ENCODE results near the gene ANKRD10.
"Not testable (repeated sequence)": the region's sequence is repeated elsewhere in the genome, so short reads cannot be mapped to it uniquely, and the experiment has no call there.

ANKRD10 gene

DNA sequence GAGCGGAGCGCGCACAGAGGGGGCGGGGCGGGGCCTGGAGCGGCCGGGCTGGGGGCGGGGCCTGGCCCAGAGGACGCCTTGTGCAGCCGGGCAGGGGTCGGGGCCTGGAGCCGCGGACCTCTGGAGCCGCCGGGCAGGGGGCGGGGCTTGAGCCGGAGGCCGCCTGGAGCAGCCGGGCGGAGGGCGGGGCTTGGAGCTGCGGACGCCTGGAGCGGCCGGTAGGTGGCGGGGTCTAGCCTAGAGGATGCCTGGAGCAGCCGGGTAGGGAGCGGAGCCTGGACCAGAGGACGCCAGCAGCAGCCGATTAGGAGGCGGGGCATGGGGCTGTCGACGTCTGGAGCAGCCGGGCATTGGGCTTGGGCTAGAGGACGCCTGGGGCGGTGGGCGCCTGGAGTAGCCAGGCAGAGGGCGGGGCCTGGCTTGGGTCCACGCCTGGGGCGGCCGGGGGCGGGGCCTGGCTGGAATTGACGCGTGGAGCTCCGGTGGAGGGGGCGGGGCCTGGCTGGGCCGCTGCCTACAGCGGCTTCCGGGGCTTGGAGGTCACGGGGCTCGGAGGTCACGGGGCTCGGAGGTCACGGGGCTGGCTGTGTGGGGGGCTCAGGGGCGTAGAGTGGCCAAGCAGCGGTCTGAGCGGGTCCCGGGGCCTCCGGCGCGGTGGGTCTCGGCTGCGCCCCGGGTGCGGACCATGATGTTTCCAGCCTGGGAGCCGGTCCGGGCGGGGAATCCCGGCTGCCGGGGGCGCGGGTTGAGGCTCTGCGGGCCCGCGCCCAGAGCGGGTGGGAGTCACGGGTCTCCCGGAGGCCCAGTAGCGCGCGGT is at the start of gene ANKRD10:
Gene ANKRD10, minus strand, starts transcription at position 13 of the 817 bp plus-strand sequence. CDS start 135 bp downstream, outside the sequence.
- peak; percentile 97 for DNase-seq

DNA sequence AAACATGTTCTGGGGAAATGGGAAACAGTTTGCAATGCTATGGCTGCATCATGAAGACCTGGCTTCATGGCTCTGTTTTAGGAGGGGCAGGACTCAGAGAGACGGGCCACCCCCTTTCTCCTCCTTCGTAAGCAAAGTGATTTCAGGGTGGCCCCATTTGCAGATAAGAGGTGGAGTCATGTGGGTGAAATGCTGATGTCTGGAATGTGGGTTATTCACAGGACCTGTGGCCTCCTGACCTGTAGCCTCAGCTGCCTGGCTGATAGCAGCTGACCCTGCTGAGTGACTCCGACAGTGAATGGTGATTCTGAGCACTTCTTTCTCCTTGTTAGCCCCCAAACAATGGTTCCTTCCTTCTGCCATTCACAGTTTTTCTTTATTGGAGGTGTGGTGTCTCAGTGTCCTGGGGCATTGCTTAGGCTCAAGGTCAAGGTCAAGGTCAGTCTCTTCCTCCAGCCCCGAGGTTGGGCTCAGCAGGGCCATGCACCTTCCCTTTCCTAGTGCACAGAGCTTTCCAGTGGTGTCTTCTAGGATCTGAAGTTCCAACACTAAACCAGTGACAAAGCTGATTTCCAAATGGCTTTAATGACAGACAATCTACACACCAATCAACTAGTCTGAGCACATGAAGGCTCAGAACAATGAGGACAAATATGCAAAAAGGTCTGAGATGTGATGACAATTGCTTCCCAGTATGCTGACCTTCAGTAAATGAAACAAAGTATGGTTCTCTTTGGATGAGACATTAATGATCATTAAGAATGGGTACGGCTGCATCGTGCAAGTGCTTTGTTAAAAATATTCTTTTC is 49.6 kb upstream of the ANKRD10 start:
- no peak for DNase-seq

GRCh38 chr13:110963554-110963970 is 48.7 kb upstream of the ANKRD10 start:
- DNase-seq: no peak

- DNase-seq: no peak
These were observed 47.1 kb upstream of the ANKRD10 start for GRCh38 chr13:110961959-110962358.

DNA sequence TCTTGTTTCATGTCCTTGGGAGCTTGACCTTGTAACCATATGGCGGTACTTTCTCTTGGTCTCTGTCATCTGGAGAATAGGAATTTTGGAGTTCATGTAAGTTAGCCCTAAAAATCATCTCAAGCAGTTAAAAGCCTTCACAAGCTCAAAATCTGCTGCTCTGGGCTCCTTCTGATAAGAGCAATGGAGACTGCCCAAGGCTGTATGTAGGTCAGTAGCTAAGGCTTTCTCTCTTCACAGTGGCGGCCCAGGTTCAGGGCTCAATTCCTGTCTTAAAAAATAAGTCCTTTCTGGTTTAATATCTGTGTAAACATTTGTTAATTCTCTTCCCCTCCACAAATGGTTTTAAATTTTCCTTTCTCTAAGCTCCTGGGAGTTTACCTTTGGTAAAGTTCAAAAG is 45.3 kb upstream of the ANKRD10 start:
- no peak for DNase-seq

- DNase-seq: no peak
These were observed 43.1 kb upstream of the ANKRD10 start for GRCh38 chr13:110957931-110958330.

DNA sequence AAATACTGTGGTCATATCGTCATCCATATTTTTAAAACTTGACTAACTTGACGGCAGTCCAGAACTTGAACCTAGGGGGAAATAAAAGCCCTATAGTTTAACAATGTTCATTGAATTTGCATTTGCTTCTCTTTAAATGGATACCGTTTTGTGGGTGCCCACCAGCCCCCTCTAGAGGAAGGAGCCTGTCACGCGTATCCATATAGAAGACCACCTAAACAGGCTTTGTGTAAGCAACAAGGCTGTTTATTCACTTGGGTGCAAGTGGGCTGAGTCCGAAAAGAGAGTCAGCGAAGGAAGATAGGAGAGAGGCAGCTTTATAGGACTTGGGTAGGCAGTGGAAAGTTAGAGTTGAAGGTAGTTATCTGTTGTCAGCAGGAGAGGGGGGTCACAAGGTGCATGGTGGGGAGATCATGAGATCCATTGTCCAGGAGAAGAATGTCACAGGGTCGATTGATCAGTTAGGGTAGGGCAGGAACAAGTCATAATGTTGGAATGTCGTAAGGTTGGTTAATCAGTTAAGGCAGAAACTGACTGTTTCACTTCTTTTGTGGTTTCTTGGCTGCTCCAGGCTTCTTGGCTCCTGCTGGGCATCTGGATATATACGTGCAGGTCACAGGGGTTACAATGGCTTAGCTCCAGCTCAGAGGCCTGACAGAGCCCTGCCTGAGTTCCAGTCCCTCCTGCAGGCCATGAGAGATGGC is 42.5 kb upstream of the ANKRD10 start:
- DNase-seq: no peak

GRCh38 chr13:110956216-110956615 is 41.3 kb upstream of the ANKRD10 start:
- not testable (repeated sequence) for DNase-seq

GRCh38 chr13:110955608-110956007 is 40.7 kb upstream of the ANKRD10 start:
- DNase-seq: not testable (repeated sequence)

GRCh38 chr13:110955072-110955503 is 40.2 kb upstream of the ANKRD10 start:
- peak; percentile 77 for DNase-seq

GRCh38 chr13:110954533-110954920 is 39.7 kb upstream of the ANKRD10 start:
- DNase-seq: not testable (repeated sequence)

GRCh38 chr13:110953833-110954532 is 39.1 kb upstream of the ANKRD10 start:
- no peak for DNase-seq

GRCh38 chr13:110953416-110953815 is 38.5 kb upstream of the ANKRD10 start:
- no peak for DNase-seq

GRCh38 chr13:110952135-110952534 is 37.3 kb upstream of the ANKRD10 start:
- not testable (repeated sequence) for DNase-seq

- DNase-seq: no peak
These were observed 36.1 kb upstream of the ANKRD10 start for GRCh38 chr13:110950819-110951570.

DNA sequence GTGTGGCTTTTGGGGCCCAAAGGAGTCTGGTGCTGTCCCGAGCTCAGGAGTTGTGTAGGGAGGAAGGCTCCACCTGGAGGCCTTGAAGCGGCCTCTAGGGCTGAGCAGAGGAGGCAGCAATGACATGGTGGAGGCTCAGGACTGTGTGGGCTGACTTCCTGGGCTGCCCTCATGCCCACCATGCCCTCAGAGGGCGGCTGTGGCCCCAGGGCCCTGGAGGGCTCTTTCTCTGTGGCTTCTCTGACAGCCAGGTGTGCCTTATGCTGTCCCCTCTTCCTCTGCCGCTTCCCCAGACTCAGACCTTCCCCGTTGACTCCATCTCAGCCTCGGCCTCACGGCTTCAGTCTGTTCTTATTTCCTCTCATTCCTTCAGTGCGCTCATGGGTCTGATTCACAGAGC is 35.5 kb upstream of the ANKRD10 start:
- no peak for DNase-seq

DNA sequence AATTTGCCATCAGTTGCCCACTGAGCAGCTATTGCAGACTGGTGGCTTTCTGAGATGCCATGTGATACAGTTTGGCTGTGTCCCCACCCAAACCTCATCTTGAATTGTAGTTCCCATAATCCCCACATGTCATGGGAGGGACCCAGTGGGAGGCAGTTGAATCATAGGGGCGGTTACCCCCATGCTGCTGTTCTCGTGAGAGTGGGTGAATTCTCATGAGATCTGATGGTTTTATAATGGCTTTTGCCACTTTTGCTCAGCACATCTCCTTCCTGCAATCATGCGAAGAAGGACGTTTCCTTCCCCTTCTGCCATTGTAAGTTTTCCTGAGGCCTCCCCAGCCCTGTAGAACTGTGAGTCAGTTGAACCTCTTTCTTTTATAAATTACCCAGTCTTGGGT is 34.8 kb upstream of the ANKRD10 start:
- DNase-seq: no peak

GRCh38 chr13:110949116-110949515 is 34.2 kb upstream of the ANKRD10 start:
- DNase-seq: no peak

DNA sequence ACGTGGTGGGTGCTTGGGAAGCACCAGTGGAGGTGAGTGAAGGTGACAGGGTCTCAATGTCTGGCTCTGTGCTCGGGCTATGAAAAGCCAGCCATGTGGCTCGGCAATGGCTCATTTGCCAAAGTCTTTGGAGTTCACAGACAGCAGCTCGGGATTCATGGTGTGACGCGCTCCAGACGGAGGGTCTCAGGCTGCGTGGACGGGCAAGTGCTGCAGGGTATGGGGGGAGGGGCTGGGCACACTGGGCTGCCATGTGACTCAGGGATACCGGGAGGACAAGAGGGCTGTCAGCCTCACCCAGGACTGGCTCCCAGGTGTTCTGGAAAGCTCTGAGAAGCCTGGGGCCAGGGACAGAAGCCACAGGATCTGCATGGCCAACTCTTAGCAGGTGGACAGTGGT is 32.5 kb upstream of the ANKRD10 start:
- not testable (repeated sequence) for DNase-seq

- DNase-seq: no peak
These were observed 31.2 kb upstream of the ANKRD10 start for GRCh38 chr13:110945928-110946570.

Data from activated effector memory CD4-positive, alpha-beta T cell treated with anti-CD3 and anti-CD28 coated beads, Interleukin-2, amount 50 U/mL, for 16 hours (primary cell).